Esophagus muscularis mucosa (tissue), 3 donors: ENCODE results near the gene CD6.

ENCODE experiments used
- POLR2A ChIP-seq: fragments of 450-650 bp; IDR thresholded peaks from one replicate; pipeline ENCODE4 v1.6.1; 2017; ENCODE audit warnings: antibody characterized with exemption, moderate library complexity, mild to moderate bottlenecking, low read depth
- TF ChIP-seq, protein P1 (sequence below), 3 experiments: fragments of 200-600 bp in 2 of 3; fragments of 450-650 bp in 1 of 3; sonication (generic) in 2 of 3; IDR thresholded peaks; one replicate each; pipeline ENCODE4 v1.5.1; 2017 to 2019; ENCODE audit warnings: antibody characterized with exemption in 3 of 3, mild to moderate bottlenecking in 2 of 3, moderate library complexity in 1 of 3

DNA sequence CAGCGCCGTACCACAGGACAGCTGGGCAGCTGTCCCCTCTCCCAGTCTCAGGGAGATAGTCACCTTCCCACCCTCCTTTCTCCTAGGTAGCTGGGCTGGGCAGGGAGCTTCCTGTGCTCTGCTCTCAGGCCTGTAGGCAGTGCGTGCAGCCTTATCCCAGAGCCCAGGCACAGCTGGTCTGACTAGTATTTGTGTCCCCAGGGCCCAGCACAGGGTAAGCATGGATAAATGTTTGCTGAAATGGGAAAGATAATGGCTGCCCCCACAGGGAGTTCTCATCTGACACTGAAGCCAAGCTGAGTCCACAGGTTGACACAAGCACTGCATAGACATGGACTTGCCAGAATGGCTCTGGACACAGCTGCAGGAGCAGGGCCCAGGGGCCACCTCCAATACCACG lies 29.3 kb upstream of the CD6 start:
- no peak for TF ChIP-seq POLR2A
- TF ChIP-seq, protein P1, sequence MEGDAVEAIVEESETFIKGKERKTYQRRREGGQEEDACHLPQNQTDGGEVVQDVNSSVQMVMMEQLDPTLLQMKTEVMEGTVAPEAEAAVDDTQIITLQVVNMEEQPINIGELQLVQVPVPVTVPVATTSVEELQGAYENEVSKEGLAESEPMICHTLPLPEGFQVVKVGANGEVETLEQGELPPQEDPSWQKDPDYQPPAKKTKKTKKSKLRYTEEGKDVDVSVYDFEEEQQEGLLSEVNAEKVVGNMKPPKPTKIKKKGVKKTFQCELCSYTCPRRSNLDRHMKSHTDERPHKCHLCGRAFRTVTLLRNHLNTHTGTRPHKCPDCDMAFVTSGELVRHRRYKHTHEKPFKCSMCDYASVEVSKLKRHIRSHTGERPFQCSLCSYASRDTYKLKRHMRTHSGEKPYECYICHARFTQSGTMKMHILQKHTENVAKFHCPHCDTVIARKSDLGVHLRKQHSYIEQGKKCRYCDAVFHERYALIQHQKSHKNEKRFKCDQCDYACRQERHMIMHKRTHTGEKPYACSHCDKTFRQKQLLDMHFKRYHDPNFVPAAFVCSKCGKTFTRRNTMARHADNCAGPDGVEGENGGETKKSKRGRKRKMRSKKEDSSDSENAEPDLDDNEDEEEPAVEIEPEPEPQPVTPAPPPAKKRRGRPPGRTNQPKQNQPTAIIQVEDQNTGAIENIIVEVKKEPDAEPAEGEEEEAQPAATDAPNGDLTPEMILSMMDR (IDR thresholded peaks at IDR 0.05), result no peak
